Hindlimb muscle (tissue), 1 donor: ENCODE results near the gene NDRG4. TPM values are rescaled to one million over a fixed set of nuclear protein-coding genes. Genes with fewer than 3 reads are reported as not detected.

Experiments
- DNase-seq: peaks from one replicate; pipeline ENCODE4 v3.0.0-alpha.2; 2013
- polyA plus RNA-seq: library from polyadenylated mRNA; unstranded; fragments of 120-200 nt; gene quantifications from one replicate; pipeline ENCODE4 v1.2.1, GENCODE V29; 2013; ENCODE audit not compliant: insufficient read length

The NDRG4 gene
- polyA plus RNA-seq, 1 donor = 13.4 TPM

- peak; percentile 21 for DNase-seq
These were observed 51.6 kb downstream of the NDRG4 start for GRCh38 chr16:58551496-58551895.

- DNase-seq = no peak
These were observed 56.7 kb downstream of the NDRG4 start for GRCh38 chr16:58556678-58557077.

Other genes with a start within 250 kb of the NDRG4 start
- gene PRSS54, start 205.1 kb upstream of the NDRG4 start, polyA plus RNA-seq = not detected
- gene GINS3, start 107.7 kb upstream of the NDRG4 start, polyA plus RNA-seq = 7.1 TPM
- gene SETD6, start 15.4 kb downstream of the NDRG4 start, polyA plus RNA-seq = 16.9 TPM
- 92.5 TPM for gene CNOT1, start 129.7 kb downstream of the NDRG4 start, polyA plus RNA-seq
- 8.0 TPM for gene SLC38A7, start 184.6 kb downstream of the NDRG4 start, polyA plus RNA-seq
- 54.0 TPM for gene GOT2, start 234.2 kb downstream of the NDRG4 start, polyA plus RNA-seq